HCT116 (cell line): ENCODE data around the gene DENR. TPM values are rescaled to one million over a fixed set of nuclear protein-coding genes. Genes with fewer than 3 reads are reported as not detected.
"Not testable (repeated sequence)": the region's sequence is repeated elsewhere in the genome, so short reads cannot be mapped to it uniquely, and the experiment has no call there.

Experiments
- ATAC-seq: fragments of 200-7000 bp; cut with Tn5 transposase; 2 replicates; pipeline ENCODE4 v1.9.1; 2020; ENCODE audit warnings: mild to moderate bottlenecking, moderate library complexity
- BruUV-seq: library from RNA; stranded (reverse); fragments of 400-500 nt; replicated peaks from 2 replicates; lab custom pipeline; 2021; lab: Mats Ljungman, UMichigan
- CTCF ChIA-PET: fragments of 300-600 bp; sonication (Branson Sonifier 250); formaldehyde crosslinking; loops from one replicate; lab custom pipeline; 2021; ENCODE audit warnings: antibody characterized with exemption; lab: Charles Lee
- POLR2A ChIA-PET: fragments of 300-600, 350-600 bp; sonication (Branson Sonifier 250); formaldehyde crosslinking; loops from one replicate; lab custom pipeline; 2021; ENCODE audit warnings: antibody characterized with exemption; lab: Charles Lee
- RAD21 ChIA-PET, 2 experiments: fragments of 300-600 bp; sonication (Branson Sonifier 250); formaldehyde crosslinking; loops; one replicate each; lab custom pipeline; 2023; ENCODE audit warnings: low total read pairs in 2 of 2; ENCODE audit not compliant: uncharacterized antibody in 2 of 2, unreplicated experiment in 2 of 2, low non-redundant PET in 1 of 2; lab: Charles Lee
- DNase-seq: peaks from one replicate; pipeline ENCODE4 v3.0.0-alpha.2; 2010; ENCODE audit warnings: low read depth, low spot score
- H2AFZ ChIP-seq: fragments of 200-600 bp; shearing (Covaris generic), sonication (generic); 2 replicates; pipeline ENCODE4 v1.6.1; 2017; ENCODE audit warnings: low read depth, mixed run types, mixed read lengths, antibody characterized with exemption, low read length; ENCODE audit not compliant: poor library complexity, severe bottlenecking
- H3K27ac ChIP-seq: 2 replicates; pipeline ENCODE4 v1.5.1; 2012; ENCODE audit warnings: low read depth, low read length
- H3K27me3 ChIP-seq: fragments of 200-600 bp; sonication (generic); 2 replicates; pipeline ENCODE4 v1.6.1; 2016; ENCODE audit warnings: mixed run types, low read length, mixed read lengths; ENCODE audit not compliant: insufficient read depth
- H3K36me3 ChIP-seq, 2 experiments: fragments of 200-500 bp in 1 of 2; fragments of 200-600 bp in 1 of 2; sonication (Bioruptor generic) in 1 of 2; sonication (generic) in 1 of 2; 2 replicates each; pipeline versions ENCODE4 v1.5.1 to v1.6.1; 2014 to 2016; ENCODE audit warnings: low read length in 2 of 2, inconsistent platforms in 1 of 2, mixed read lengths in 1 of 2, mixed run types in 1 of 2; ENCODE audit not compliant: insufficient read depth in 2 of 2, control insufficient read depth in 1 of 2
- H3K4me1 ChIP-seq, 2 experiments: fragments of 200-600 bp in 1 of 2; sonication (generic) in 1 of 2; 2 replicates each; pipeline versions ENCODE4 v1.5.1 to v1.6.1; 2012 to 2017; ENCODE audit warnings: low read length in 2 of 2, inconsistent platforms in 1 of 2, mild to moderate bottlenecking in 1 of 2, mixed read lengths in 1 of 2, mixed run types in 1 of 2, moderate library complexity in 1 of 2; ENCODE audit not compliant: insufficient read depth in 2 of 2, control insufficient read depth in 1 of 2
- H3K4me2 ChIP-seq: fragments of 200-600 bp; sonication (generic); 2 replicates; pipeline ENCODE4 v1.6.1; 2017; ENCODE audit warnings: mixed run types, low read length, mixed read lengths
- H3K4me3 ChIP-seq, 2 experiments: fragments of 200-600 bp in 1 of 2; sonication (generic) in 1 of 2; replicated peaks in 1 of 2; 2 replicates each; pipeline ENCODE4 v1.5.1; 2011 to 2016; ENCODE audit warnings: low read length in 2 of 2, control low read depth in 1 of 2, low read depth in 1 of 2, mild to moderate bottlenecking in 1 of 2, mixed read lengths in 1 of 2, mixed run types in 1 of 2
- H3K79me2 ChIP-seq: fragments of 200-600 bp; sonication (generic); 2 replicates; pipeline ENCODE4 v1.6.1; 2017; ENCODE audit warnings: mild to moderate bottlenecking, mixed run types, low read length, moderate library complexity, mixed read lengths; ENCODE audit not compliant: insufficient read depth
- H3K9ac ChIP-seq: fragments of 200-600 bp; sonication (generic); 2 replicates; pipeline ENCODE4 v1.6.1; 2016; ENCODE audit warnings: low read length, mixed read lengths
- H3K9me2 ChIP-seq: fragments of 200-600 bp; sonication (generic), shearing (Covaris generic); 2 replicates; pipeline ENCODE4 v1.6.1; 2017; ENCODE audit warnings: mixed run types, mild to moderate bottlenecking, moderate library complexity; ENCODE audit not compliant: insufficient read depth
- H3K9me3 ChIP-seq, 2 experiments: fragments of 200-500 bp in 1 of 2; fragments of 200-600 bp in 1 of 2; sonication (Bioruptor generic) in 1 of 2; sonication (generic) in 1 of 2; 2 replicates each; pipeline ENCODE4 v1.6.1; 2014 to 2017; ENCODE audit warnings: low read length in 2 of 2, mixed read lengths in 2 of 2, inconsistent platforms in 1 of 2, low read depth in 1 of 2, mild to moderate bottlenecking in 1 of 2, mixed run types in 1 of 2, moderate library complexity in 1 of 2; ENCODE audit not compliant: control insufficient read depth in 1 of 2, insufficient read depth in 1 of 2
- H4K20me1 ChIP-seq: fragments of 200-600 bp; sonication (generic), shearing (Covaris generic); 2 replicates; pipeline ENCODE4 v1.6.1; 2017; ENCODE audit warnings: mixed run types, mild to moderate bottlenecking, moderate library complexity; ENCODE audit not compliant: insufficient read depth
- EZH2 ChIP-seq: fragments of 200-600 bp; sonication (generic); IDR thresholded peaks from 2 replicates; pipeline ENCODE4 v1.6.1; 2017; ENCODE audit warnings: antibody characterized with exemption, mixed run types
- ZBTB33 ChIP-seq: IDR thresholded peaks from 2 replicates; pipeline ENCODE4 v1.6.1; 2011; ENCODE audit warnings: mild to moderate bottlenecking, low read length, moderate library complexity; ENCODE audit not compliant: insufficient replicate concordance; ENCODE audit errors: extremely low read depth
- intact Hi-C: fragments of 100-400 bp; cut with micrococcal nuclease; formaldehyde crosslinking; loops from 2 replicates; pipeline ENCODE4 v1.10.0; 2022
- total RNA-seq: library from RNA; stranded (reverse); gene quantifications from one replicate; pipeline ENCODE4 v1.2.1, GENCODE V29; 2021; ENCODE audit not compliant: unreplicated experiment

The DENR gene
- total RNA-seq, 1 experiment from 2014 or later = 59.1 TPM

DNA sequence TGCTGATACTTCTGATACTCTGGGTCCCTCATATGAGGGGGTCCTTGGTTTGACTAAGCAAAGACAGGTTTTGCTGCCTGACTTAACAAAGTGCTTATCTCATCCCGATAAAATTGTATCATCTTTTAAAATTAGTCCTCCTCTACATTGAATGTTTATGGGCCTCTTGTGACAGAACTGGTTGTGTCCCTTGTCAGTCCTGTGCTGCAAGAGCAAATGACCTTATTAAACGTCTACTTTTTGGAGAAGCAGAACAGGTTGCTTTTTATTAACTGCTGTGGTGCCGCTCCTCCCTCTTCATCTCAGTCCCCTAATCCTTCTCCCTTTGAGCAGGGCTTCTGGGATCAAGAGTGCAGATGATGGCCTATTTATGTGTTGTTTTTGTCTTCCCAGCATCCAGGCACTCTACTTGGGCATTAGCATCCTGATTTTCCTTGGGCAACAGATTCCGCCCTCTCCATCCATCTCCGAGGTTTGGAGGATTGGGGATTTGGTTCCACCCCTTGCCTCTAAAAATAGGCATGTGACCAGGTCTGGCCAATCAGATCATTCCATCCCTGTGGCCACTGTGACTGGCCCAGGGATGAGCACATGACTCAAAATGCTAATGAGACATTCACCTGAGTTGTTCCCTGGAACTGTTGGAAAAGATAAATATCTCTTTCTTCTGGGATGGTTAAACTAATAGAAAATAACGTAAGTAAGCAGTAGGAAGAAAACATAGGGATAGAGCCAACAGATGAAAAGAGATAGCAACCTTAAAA, 2.9 kb upstream of the DENR start:
- peaks cover 7 to 11% of the 10 kb centered on the region in 2 experiments for H3K36me3 ChIP-seq
- BruUV-seq = no TSS peak
- no peak overlapping the region for H3K27ac ChIP-seq
- no peak overlapping the region for H3K4me2 ChIP-seq
- no peak overlapping the region for H3K9ac ChIP-seq
- DNase-seq (no peak), ATAC-seq (no peak)
- peaks cover 21% of the 10 kb centered on the region for H3K79me2 ChIP-seq
- POLR2A ChIA-PET = no interaction called here
- no peak overlapping the region for H3K4me3 ChIP-seq
- H3K9me3 ChIP-seq = no peaks in the 10 kb centered on the region
- H2AFZ ChIP-seq = no peak overlapping the region
- CTCF ChIA-PET = no interaction called here
- no peaks in the 10 kb centered on the region for H3K9me2 ChIP-seq
- RAD21 ChIA-PET = no interaction called here
- no peaks in the 10 kb centered on the region for H4K20me1 ChIP-seq
- TF ChIP-seq EZH2 (no peak), ZBTB33 (no peak)
- intact Hi-C loops = no loop called here
- peaks cover 5 to 14% of the 10 kb centered on the region in 2 experiments; a peak in 3 of 4 replicates for H3K4me1 ChIP-seq
- H3K27me3 ChIP-seq = no peaks in the 10 kb centered on the region

GRCh38 chr12:122750781-122751515, 1.7 kb upstream of the DENR start:
- POLR2A ChIA-PET, RAD21 ChIA-PET, H3K27ac ChIP-seq, H2AFZ ChIP-seq, H3K27me3 ChIP-seq, BruUV-seq, H3K9me3 ChIP-seq, H3K4me3 ChIP-seq, H3K9ac ChIP-seq, CTCF ChIA-PET, H3K9me2 ChIP-seq, H4K20me1 ChIP-seq, H3K4me2 ChIP-seq, DNase-seq, ATAC-seq, intact Hi-C loops: not testable (repeated sequence)
- H3K36me3 ChIP-seq = peaks cover 17% of the 10 kb centered on the region in 2 experiments
- peaks cover 5 to 14% of the 10 kb centered on the region in 2 experiments; a peak in 3 of 4 replicates for H3K4me1 ChIP-seq
- H3K79me2 ChIP-seq = peaks cover 31% of the 10 kb centered on the region
